ENCODE results near the gene STAM.

Gene STAM

DNA sequence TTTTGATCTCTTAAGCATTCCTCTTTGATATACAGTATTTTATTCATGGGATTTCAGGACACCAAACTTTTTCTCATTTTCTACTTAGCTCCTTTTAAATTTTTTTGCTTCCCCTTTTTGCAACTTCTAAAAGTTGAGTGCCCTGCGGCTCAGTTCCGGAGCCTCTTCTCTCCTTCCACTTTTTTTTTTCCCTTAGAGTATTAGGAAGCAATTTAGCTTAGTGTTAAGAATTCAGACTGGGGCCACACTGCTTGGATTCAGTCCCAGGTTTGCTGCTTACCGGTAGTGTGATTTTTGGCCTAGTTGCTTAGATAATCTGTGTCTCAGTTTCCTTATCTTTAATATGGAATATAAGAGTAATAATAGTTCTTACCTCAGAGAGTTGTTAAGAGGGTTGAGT lies 3.4 kb downstream of the STAM start:
- no peak for DNase-seq (ENCODE audit: low spot score)

DNA sequence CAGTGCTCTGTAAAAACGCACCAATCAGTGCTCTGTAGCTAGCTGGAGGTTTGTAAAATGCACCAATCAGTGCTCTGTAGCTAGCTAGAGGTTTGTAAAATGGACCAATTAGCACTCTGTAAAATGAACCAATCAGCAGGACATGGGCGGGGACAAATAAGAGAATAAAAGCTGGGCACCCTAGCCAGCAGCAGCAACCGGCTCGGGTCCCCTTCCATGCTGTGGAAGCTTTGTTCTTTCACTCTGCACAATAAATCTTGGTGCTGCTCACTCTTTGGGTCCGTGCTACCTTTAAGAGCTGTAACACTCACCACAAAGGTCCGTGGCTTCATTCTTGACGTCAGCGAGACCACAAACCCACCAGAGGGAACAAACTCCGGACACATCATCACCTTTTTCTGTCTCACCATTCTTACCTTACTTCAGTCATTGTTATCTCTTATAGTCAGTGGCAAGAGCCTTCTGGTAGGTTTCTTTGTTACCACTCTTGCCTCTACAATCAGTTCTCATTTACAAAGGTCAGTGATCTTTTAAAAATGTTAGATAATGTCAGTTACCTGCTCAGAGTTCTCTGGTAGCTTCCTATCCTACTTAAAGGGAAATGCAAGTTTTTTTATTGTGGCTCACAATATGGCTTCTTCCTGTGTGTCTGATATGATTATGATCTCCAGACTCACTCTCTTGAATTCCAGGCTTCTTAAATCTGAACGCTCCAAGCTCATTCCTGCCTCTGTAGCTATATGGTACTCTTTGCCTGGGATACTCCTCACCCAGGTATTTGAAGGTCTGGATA lies 4.5 kb downstream of the STAM start:
- DNase-seq (ENCODE audit: low spot score) = peak; percentile 41

- DNase-seq (ENCODE audit: low spot score) = no peak
Measured at GRCh38 chr10:17649052-17649451, 5.1 kb downstream of the STAM start.

DNA sequence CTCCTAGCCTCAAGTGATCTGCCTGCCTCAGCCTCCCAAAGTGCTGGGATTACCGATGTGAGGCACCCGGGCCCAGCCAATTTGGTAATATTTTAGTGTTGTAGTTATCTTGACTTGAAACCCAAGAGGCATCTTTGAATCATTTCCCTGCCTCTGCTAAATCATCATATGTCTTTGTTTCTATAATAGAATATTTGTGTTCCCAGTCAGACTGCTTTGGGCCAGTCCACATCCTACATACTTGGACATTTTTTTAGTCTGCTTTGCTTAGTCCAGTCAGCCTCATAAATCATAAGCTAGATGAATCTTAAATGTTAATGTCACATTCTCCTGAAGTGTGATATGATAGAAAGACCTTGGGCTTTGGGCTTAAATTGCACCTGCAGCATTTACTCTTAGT lies 5.9 kb downstream of the STAM start:
- DNase-seq (ENCODE audit: low spot score) = no peak

DNA sequence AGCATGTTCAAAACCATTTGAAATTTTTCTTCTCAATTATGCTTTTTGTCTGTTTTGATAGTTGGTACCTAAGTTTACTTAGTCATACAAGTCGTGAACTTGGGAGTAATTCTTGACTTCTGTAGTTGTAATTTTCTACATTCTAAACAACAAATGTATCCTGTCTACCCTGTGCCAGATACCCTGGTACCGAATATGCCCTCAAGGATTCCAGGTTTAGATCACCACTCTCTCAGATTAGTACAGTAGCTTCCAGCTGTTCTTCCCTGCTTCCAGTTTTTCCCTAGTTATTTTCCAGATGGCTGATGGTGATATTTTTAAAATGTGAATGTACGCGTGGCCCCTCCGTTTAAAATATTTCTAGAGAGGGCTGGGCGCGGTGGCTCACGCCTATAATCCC lies 6.5 kb downstream of the STAM start:
- DNase-seq (ENCODE audit: low spot score) = no peak

DNA sequence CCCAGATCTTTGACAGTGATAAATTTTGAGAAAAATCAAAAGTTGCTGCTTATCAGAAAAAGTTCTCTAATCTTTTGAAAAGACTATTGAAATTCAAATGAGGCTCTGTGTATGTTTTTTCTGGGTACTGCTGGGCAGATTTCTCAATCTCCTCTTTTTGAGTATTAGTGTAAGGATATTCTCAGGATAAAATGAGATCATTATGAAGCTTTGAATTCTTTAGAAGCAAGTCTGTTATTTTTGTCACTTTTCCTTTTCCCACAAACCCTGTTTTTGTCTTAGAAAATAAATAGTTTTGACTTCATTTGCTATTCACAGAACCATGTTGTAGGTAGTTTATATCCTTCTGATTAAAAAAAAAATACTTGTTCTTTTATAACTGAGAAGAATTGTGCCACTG lies 7.9 kb downstream of the STAM start:
- DNase-seq (ENCODE audit: low spot score) = no peak

GRCh38 chr10:17652585-17652984 lies 8.6 kb downstream of the STAM start:
- no peak for DNase-seq (ENCODE audit: low spot score)

GRCh38 chr10:17655009-17655408 lies 11.1 kb downstream of the STAM start:
- DNase-seq (ENCODE audit: low spot score) = no peak

DNA sequence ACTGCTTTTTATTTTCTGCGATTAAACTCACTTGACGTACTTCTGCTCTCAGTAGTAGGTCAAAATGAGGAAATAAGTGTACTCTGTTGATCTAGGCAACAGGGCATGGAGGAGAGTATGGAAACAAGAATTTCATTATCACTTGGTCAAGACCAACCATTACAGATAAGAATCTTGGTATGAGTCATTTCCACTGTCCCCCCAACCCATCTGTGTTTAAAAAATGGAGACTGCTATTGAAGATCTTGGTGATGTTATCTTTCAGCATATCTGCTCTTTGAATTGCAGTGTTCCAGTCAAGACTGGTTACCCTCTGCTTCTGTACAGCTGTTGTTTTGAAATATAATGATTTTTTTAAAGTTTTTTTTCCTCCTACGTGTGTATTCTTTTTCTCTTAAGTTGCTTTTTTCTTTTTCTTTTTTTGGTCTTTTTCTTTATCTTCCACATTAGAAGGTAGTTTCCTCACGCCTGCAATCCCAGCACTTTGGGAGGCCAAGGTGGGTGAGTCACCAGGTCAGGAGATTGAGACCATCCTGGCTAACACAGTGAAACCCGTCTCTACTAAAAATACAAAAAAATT lies 11.7 kb downstream of the STAM start:
- no peak for DNase-seq (ENCODE audit: low spot score)

- DNase-seq (ENCODE audit: low spot score) = no peak
Measured at GRCh38 chr10:17657103-17657500, 13.2 kb downstream of the STAM start.

DNA sequence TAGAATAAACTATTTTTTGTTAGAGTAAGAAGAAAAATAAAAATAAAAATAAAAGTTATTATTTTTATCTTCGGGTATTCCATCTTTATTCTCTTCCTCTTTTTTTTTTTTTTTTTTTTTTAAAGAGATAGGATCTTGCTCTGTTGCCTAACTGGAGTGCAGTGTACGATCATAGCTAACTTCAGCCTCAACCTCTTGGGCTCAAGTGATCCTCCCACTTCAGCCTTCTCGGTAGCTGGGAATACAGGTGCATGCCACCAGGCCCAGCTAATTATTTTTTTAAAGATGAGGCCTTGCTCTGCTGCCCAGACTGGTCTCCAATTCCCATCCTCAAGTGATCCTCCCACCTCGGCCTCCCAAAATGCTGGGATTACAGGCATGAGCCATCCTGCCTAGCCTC lies 15.4 kb downstream of the STAM start:
- DNase-seq (ENCODE audit: low spot score) = no peak

DNA sequence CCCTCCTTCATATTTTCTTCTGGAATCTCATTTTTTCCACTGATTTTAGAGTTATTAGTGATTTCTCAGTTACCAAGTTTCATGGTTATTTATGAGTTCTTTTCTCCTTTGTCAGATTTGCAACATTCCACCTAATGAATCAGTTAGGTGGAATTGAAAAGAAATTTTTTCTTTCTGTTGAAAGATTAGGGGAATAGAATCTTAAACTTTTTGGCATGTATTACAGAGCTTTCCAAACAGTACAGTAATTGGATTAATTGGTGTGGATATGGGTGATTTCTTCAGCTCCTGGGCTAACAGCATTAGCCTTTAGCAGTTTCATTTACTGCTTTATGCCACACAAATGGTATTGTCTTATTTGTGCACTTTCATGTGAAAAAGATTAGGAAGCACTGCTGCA lies 17.0 kb downstream of the STAM start:
- no peak for DNase-seq (ENCODE audit: low spot score)

- DNase-seq (ENCODE audit: low spot score) = no peak
Measured at GRCh38 chr10:17661510-17661909, 17.6 kb downstream of the STAM start.

- DNase-seq (ENCODE audit: low spot score) = no peak
Measured at GRCh38 chr10:17662193-17663138, 18.5 kb downstream of the STAM start.

DNA sequence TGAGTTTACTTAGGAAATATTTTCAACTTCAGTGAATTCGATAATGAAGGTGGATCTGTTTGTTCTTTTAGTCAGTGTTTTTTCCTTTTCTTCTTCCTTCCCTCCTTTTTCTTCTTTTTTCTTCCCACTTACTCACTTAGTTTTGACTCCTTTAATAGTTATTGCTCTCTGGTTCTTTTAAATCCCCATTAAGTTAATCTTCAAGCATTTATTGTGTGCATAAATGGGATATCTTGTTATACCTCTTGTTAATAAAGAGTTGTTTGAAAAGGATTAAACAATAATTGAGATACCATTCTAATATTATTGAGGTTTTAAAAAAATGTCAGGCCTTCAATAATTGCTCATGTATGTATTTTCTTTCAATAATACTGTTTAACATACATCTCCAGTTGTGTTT lies 19.5 kb downstream of the STAM start:
- DNase-seq (ENCODE audit: low spot score) = no peak

DNA sequence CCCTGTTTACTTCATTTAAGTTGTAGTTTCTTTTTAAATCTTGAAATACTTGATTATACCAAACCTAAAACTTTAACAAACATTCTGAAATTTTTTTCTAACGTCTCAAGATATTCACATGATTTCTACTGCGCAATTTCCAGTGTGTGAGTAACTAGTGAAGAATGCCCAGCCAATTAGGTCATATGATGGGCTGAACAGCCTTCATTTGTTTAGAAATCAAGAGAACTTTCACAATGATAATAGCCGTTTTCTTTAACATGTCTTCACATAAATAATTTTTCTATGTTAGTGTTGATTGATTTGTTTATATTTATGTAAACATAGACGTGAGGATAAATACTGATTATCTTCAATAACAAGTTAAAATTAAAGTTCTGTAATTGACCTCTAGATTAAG lies 21.8 kb downstream of the STAM start:
- DNase-seq (ENCODE audit: low spot score) = no peak

- no peak for DNase-seq (ENCODE audit: low spot score)
Measured at GRCh38 chr10:17668435-17669184, 24.7 kb downstream of the STAM start.

DNA sequence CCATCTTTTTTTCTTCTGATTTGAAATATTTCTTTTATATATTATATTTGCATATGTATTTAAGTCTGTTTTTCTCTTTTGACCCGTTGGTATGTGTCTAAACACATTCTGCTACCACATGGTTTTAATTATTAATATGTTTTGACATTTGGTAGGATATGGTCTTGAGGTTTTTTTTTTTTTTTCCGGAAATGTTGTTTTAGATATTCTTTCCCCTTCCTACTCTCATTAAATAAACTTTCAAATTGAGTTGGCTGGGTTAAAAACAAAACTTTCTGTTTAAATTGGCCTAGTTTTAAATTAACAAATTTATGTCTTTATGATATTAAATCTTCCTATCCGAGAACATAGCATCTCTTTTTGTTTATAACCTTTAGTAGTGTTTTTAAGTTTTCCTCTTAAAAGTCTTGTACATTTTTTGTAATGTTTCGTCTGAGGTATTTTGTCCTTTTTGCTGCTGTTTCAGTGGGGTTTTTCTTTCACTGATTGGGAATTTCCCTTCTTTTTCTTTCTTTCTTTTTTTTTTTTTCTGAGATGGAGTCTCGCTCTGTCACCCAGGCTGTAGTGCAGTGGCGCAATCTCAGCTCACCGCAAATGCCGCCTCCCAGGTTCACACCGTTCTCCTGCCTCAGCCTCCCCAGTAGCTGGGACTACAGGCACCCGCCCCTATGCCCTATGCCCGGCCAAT lies 25.4 kb downstream of the STAM start:
- peak; percentile 55 for DNase-seq (ENCODE audit: low spot score)

- DNase-seq (ENCODE audit: low spot score) = no peak
Measured at GRCh38 chr10:17671307-17671706, 27.4 kb downstream of the STAM start.

DNA sequence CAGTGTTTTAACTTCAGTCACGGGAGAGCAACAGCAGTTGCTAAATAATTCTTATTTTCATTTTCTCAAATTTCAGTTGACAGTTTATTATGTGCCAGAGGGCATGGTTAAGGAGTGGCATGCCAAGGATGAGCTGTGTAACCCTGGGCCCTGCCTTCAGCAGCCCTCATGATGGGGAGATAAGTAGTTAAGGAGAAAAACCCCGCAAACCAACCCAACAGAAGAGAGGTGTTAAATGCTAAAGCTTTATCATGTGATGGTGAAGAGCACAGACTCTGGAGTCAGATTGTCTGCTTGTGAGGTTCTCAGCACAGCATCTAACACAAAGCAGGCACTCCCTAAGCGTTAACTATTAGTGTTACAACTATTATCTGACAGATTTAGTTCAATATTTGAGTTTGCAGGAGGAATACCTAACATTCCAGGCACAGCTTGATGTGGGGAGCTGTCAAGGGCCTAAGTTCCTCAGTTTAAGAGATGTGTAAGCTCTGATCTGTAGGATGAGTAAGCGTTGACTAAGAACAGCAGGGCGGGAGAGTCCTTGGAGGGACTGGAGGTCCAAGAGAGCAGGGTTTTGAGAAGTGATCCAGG lies 29.6 kb downstream of the STAM start:
- DNase-seq (ENCODE audit: low spot score) = no peak

DNA sequence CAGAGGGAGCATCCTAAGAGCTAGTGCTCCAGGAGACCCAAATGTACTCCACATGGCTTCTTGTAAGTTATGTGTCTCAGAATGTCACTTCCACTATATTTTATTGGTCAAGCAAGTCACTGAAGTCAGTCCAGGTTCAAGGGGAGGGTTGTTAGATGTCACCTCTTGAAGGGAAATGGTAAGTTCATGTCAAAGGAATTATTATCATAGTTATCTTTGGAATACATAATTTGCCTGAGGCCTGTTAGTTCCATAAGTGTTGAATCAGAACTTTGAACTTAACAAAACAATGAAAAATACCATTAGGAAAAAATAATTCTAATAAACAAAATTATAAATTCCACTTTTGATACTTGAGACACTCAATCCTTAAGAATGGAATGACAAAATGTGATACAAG lies 30.6 kb downstream of the STAM start:
- no peak for DNase-seq (ENCODE audit: low spot score)

Data from CD4-positive, alpha-beta T cell treated with Interleukin-15 for 4 hours (primary cell).